HG02938 (cell line): ENCODE results near the gene CDH13.

Experiments
- ATAC-seq: cut with Tn5 transposase; IDR thresholded peaks from one replicate; pipeline ENCODE4 v1.9.1; 2021; ENCODE audit warnings: mild to moderate bottlenecking, moderate library complexity; ENCODE audit not compliant: unreplicated experiment

CDH13 gene

DNA sequence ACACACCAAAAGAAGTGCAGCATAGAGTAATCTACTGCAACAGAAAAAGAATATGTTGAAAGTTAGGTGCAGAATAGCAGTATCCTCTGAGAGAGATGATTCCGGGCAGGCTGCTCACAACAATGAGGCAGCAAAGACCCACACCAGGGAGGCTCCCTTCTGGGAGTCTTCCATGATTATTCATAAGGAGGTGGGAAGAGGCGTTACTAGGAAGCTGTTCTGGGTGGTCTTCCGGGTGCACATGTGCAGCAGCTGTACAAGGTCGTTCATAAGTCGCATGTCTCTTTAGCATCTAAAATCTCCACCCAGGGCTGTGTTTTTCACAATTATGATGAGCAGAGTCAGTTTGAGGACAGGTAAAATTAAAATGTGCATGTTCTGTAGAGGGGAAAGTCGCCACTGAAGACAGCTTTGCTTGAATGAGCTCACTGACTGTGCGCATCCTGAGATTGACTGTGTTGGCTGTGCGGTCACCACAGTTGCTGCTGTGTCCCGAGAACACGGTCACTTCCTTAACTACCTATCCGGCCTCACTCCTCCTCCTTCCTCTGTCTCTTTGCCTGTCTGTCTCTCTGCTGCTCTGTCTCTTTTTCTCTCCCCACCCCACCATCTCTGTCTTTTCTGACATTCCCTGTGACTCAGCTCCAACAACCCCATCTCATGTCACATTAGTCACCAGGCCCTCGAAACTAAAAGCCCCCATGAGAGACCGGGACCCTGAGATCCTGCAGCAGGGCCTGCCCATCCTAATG, 1055.5 kb downstream of the CDH13 start:
- ATAC-seq, result no peak

- no peak for ATAC-seq
Measured at GRCh38 chr16:83682868-83683235, 1056.1 kb downstream of the CDH13 start.

DNA sequence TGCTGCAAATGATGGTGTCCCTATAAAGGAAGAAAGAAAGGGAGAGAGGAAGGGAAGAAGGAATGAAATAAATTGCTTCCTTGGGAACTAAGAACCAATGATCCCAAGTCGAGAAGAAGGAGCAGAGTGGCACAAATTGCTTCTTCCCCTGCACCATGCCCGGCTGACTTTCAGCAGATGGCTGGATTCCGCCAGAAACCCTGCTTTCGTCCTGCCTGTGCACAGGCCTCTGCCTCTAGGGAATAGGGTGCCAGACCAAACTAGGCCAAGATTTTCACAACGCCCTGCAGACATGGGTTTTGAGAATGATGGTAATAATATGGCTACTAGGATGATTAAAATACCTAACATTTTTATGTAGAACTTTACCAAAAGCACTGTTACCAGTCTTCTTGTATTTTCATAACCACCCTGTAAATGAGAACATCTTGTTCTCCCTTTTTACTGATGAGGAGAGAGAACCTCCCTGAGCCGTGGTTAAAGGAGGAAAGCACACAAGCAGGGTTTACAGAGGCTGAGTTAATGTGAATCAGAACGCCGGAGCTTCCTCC, 1058.9 kb downstream of the CDH13 start:
- no peak for ATAC-seq

GRCh38 chr16:83686726-83687125, 1060.0 kb downstream of the CDH13 start:
- no peak for ATAC-seq

GRCh38 chr16:83689385-83689831, 1062.6 kb downstream of the CDH13 start:
- ATAC-seq, result peak; percentile 86

DNA sequence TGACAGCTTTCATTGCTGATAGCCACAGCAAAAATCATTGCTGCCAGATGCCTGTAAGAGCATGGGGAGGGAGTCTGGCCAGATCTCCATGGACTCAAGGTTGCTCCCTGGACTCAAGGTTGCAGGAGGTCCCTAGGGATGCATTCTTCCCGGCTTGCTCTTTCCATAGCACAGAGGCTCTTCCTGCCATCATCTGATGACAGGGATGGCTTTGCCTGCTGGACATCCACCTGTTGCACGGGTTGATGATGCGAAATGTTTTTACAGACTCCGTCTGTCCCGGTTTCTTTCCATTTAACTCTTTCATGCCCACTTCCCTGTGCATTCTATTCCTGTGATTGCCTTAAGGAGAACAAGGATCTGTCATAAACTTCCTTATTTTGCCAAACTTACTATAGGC, 1065.5 kb downstream of the CDH13 start:
- no peak for ATAC-seq

DNA sequence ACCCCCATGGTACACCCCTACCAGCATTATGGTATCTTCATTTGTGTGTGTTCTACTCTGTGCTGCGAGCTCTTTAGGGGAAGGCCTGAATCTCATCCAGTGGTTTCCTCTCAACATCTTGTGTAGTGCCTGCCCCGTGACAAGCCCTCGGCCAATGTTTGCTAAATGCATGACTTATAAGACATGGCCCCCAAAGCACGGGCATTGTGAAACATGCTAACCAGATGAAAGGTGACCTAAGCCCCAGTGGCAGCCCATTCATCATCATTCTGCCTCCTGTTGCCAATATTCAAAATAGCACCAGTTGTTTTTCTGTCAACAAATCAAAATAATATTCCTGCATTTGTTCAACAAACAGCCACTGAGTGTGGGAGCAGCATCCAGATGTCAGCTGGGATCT, 1072.2 kb downstream of the CDH13 start:
- ATAC-seq, result no peak

GRCh38 chr16:83699817-83700216, 1073.0 kb downstream of the CDH13 start:
- no peak for ATAC-seq

GRCh38 chr16:83700918-83701317, 1074.1 kb downstream of the CDH13 start:
- no peak for ATAC-seq

DNA sequence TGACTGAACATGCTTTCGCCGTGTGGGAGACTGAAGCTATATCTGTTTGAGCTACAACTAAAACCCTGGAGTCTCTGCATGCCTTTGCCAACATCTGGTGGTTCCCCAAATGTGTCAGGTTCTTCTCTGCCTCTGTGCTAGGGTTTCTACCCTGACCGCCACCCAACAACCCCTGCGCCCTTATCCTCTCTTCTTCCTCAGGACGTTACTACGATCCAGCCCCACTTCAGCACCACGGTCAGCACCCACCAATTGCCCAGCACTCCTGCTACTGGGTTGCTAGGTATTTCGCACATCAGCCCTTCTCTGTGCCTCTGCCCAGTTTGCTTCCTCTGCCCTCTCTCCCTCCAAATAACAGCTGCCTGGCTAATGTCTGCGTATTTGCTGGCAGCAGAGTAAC, 1074.7 kb downstream of the CDH13 start:
- ATAC-seq, result no peak

DNA sequence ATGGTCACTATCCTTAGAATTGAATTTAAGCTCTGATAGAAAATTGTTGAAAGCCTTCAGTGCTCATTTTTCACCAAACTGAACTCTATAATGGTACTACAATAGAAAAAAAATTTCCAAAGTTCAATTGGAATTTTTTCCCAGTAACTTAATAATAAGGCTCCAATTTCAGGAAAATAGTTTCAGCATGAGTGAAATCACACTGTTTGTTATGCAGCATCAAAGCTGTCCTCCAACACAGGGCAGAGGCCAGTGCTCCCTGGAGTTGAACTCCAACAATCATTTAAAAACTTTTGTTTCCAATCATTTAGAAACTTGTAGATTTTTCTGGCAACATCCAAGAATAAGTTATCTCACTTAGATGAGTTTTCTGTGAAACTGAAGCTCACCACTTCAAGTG, 1077.9 kb downstream of the CDH13 start:
- no peak for ATAC-seq

DNA sequence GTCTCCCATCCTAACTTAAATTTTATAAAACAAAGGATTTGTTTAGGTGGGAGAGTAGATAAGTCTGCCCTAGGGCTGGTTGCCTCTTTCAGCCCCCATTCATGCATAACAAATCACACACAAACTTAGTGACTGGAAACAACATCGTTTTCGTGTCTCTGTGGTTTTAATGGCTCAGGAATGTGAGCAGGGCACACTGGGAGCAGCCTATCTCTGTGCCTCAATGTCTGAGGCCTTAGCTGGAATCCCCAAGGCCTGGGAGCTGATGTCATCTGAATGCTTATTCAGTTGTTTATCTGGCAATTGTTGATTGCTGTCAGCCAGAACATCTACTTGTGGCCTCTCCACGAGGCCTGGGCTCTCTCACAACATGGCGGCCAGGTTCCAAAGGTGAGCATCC, 1079.1 kb downstream of the CDH13 start:
- ATAC-seq, result no peak

DNA sequence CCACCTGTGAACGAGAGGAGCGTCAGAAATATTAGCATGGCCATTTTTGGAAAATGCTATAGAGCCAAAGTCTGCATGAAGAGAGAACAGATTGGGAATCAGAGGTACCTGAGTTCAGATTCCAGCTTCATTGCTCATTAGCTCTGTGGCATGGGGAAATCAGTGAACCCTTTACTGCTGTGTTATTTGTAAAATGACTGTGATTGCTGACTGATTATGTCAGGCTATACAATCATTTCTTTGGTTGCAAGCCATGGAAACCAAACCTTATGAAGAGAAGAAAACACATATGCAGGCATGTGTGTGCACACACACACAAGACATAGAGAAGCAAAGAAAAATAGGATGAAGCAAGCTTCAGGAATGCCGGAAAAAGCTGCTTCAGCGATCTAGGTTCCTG, 1079.6 kb downstream of the CDH13 start:
- no peak for ATAC-seq

GRCh38 chr16:83711069-83711468, 1084.3 kb downstream of the CDH13 start:
- no peak for ATAC-seq

GRCh38 chr16:83713597-83713996, 1086.8 kb downstream of the CDH13 start:
- no peak for ATAC-seq

- ATAC-seq, result no peak
Measured at GRCh38 chr16:83714286-83714685, 1087.5 kb downstream of the CDH13 start.

DNA sequence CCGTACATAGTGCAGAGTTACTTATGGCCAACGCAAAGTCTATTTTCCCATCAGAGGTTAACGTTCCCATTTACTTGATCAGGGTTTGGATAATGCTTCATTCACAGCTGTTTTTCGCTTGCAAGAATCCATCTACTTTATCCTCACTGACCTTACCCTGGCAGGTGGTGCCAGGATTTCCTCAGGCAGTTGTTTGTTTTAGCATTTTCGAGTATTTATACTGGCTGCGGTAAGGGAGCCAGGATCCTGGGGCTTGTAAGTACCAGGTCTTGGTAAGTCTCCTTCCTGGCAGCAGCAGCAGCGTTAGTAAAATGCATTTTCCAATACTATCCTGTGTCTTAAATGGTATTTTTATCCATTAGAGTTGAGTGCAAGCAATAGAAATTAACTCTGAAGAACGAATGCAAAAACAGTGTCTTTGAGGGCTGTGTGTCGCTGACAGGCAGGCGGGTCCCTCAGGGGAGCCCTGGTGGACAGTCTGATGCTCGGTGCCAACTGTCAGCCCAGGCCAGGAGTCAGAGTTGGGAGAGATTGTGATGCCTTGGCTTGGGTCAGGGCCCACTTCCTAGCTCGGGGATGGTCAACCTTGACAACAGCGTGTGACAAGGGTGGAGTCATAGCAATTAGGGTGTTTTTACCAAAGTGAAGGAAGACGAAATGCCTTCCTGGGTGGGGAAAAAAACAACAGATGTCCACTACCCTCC, 1088.6 kb downstream of the CDH13 start:
- no peak for ATAC-seq

- ATAC-seq, result no peak
Measured at GRCh38 chr16:83717308-83717707, 1090.5 kb downstream of the CDH13 start.

GRCh38 chr16:83717814-83718213, 1091.0 kb downstream of the CDH13 start:
- no peak for ATAC-seq

DNA sequence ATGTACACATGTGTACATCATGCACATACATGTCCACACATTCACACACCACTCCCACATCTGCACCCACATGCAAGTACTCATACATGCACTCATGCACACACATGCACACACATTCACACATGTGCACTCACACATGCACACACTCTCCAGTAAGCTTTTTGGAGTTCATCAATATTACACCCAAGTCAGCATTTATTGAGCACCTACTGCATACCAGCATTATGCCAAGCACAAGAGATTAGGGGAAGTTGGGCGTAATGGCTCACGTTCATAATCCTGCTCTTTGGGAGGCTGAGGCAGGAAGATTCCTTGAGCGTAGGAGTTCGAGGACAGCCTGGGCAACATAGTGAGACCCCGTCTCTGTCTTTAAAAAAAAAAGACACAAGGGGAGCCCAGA, 1093.4 kb downstream of the CDH13 start:
- no peak for ATAC-seq

GRCh38 chr16:83720981-83721380, 1094.2 kb downstream of the CDH13 start:
- ATAC-seq, result no peak

- no peak for ATAC-seq
Measured at GRCh38 chr16:83721676-83722075, 1094.9 kb downstream of the CDH13 start.
